HG02885 (cell line): ENCODE data around the gene SHISA5.
A peak's percentile ranks its signal among the peaks of the same experiment; 100 is the strongest.
"Not testable (repeated sequence)": the region's sequence is repeated elsewhere in the genome, so short reads cannot be mapped to it uniquely, and the experiment has no call there.

Experiments
- ATAC-seq: cut with Tn5 transposase; IDR thresholded peaks from one replicate; pipeline ENCODE4 v1.9.1; 2021; ENCODE audit warnings: mild to moderate bottlenecking; ENCODE audit not compliant: unreplicated experiment, poor library complexity

The SHISA5 gene

GRCh38 chr3:48504051-48504946 lies at the start of gene SHISA5:
Gene SHISA5 (minus strand): TSS chr3:48504174. CDS start chr3:48504094, 80 bp downstream.
- peak; percentile 46 for ATAC-seq

GRCh38 chr3:48553361-48553760 lies 49.4 kb upstream of the SHISA5 start:
- ATAC-seq = no peak

DNA sequence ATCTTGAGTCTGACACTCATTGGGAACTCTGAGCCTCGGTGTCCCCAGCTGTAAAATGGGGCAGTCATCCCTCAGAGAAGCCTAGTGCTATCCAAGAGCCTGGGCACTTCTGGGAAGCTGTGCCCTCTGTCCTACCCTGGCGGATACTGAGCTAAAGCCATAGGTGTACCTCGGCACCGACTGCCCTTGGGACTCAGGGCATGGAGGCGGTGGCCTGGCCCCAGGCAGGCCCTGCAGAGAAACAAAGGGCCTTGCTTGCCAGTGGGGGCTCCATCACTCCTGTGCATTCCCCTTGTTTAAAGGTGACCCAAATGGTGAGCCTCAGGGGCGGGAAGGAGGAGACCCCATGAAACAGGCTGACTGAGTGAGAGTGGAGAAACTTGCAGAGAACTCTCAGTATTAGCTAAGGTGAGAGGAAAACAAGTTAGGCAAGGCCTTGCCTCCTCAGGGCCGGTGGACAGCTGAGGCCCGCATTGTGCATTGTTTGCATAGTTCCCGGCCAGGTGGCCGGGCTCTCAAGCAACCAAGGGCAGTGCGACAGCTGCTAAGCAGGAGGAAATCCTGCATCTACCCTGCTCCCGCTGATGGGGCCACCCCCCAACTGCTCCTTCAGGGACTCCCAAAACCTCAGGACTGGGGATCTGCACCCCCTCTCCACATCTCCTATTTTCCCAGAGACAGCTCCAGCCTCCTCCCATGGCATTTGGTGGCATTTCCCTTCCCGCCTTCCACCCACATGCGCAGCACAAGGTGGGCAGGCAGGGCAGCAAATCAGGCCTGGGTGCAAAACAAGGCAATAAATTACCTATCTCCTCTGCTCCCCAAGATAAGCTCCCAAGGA lies 48.4 kb upstream of the SHISA5 start:
- ATAC-seq = no peak

GRCh38 chr3:48551651-48552050 lies 47.7 kb upstream of the SHISA5 start:
- ATAC-seq = not testable (repeated sequence)

- peak; percentile 65 for ATAC-seq
These were observed 45.0 kb upstream of the SHISA5 start for GRCh38 chr3:48548729-48549705.

GRCh38 chr3:48548126-48548525 lies 44.2 kb upstream of the SHISA5 start:
- ATAC-seq = no peak

DNA sequence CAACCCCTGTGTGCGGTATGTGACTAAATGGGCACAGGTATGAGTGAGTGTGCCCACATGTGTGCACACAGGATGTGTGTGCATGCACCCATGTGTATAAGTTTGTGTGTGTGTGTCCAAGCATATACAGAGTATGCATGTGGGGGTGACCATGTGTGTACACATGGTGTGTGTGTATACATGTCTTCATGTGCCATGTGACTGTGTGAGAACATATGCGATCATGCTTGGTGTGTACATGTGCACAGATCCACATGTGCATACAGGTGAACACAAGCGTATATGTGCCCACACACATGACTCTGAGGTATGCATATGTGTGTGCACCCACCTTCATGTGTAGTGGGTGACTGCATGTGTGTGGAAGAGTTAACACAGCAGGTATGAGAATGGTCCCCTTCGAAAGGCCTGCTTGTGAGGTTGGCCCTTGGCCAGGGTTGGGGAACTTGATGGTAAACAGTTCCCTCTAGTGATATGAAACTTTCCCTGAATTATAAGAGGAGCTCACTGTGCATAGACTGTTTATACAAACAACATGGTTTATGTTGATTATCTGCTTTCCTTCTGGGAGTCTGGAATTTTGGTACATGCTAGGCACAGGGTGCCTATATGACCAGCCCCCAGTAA lies 42.3 kb upstream of the SHISA5 start:
- no peak for ATAC-seq

GRCh38 chr3:48544141-48544540 lies 40.2 kb upstream of the SHISA5 start:
- ATAC-seq = no peak

- no peak for ATAC-seq
These were observed 39.4 kb upstream of the SHISA5 start for GRCh38 chr3:48543271-48543866.

DNA sequence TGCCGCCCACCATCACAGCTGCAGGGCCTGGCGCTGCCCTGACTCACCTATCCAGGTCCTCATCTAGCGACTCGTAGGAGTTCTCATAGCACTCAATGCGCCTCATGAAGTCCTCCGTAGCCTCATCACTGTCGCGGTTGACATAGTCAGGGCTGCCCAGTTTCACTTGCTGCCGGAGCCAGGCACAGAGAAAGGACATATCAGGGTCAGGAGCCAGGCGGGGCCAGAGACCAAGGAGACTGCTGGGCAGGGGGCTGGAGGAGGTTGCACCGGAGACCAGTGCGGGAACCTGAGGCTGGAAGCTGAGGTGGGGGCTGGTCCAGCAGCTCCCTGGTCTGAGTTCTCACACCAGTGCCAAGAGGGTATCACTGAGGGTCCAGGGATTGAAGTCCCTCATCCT lies 34.5 kb upstream of the SHISA5 start:
- ATAC-seq = no peak

GRCh38 chr3:48536785-48537184 lies 32.8 kb upstream of the SHISA5 start:
- ATAC-seq = no peak

DNA sequence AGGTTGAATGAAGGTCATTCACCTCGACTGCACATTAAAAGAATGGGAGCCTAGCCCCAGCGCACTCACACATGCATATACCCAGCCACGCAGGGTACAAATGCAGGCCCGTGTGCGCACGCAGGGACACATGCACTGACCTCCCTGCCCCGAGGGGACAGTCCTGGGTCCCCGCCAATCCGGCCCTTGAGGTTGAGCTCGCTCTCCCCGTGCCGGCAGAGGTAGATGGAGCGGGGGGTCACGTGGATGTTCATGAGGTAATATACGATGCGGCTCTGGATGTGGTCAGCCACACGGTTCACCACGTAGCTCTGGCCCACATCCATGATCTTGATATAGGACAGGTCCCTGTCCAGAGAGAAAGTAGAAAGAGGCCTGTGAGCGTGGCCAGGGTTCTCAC lies 32.1 kb upstream of the SHISA5 start:
- no peak for ATAC-seq

DNA sequence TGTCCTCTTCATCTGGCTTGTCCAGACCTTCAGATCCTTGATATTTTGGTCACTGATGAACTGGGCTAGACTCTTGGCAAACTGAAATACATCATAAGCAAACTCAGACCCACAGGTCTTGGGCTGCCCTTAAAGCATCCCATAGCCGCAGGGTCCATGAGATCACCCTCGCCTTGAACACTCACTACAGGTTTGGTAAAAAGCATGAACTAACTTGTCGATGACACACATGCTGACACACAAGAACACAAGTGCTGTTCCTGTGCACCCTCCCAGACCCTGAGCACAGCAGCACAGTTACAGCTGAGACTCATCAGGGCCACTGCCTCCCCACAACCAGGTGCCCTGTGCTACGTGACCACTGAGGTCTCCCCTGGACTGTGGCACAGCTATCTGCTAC lies 31.6 kb upstream of the SHISA5 start:
- no peak for ATAC-seq

DNA sequence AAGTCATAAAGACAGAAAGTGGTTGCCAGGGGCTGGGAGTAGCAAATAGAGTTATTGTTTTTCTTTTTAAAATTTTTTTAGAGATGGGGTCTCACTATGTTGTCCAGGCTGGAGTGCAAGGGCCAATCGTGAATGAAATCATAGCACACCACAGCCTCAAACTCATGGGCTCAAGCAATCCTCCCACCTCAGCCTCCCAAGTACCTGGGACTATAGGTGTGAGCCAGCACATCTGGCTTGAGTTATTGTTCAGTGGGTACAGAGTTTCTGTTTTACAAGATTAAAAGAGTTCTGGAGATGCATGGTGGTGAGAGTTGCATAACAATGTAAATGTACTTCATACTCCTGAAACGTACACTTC lies 29.0 kb upstream of the SHISA5 start:
- no peak for ATAC-seq

DNA sequence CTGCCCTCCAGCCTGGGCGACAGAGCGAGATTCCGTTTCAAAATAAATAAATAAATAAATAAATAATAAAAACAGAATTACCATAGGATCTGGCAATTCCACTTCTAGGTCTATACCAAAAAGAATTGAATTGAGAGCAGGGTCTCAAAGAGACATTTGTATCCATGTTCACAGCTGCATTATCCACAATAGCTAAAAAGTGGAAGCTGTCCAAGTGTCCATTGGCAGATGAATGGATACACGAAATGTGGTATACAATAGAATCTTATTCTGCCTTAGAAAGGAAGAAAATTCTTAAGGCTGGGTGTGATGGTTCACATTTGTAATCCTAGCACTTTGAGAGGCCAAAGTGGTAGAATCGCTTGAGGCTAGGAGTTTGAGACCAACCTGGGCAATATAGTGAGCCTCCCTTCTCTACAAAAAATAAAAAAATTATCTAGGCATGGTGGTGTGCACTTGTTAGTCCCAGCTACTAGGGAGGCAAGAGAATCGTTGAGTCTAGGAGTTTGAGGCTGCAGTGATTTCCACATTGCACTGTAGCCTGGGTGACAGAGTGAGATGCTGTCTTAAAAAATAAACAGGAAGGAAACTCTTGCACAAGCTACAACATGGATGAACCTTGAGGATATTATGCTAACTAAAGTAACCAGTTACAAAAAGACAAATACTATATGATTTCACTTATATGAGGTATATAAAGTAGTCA lies 28.4 kb upstream of the SHISA5 start:
- no peak for ATAC-seq

- ATAC-seq = not testable (repeated sequence)
These were observed 26.7 kb upstream of the SHISA5 start for GRCh38 chr3:48530701-48531100.

GRCh38 chr3:48528754-48529153 lies 24.8 kb upstream of the SHISA5 start:
- no peak for ATAC-seq

- no peak for ATAC-seq
These were observed 24.1 kb upstream of the SHISA5 start for GRCh38 chr3:48528048-48528447.

DNA sequence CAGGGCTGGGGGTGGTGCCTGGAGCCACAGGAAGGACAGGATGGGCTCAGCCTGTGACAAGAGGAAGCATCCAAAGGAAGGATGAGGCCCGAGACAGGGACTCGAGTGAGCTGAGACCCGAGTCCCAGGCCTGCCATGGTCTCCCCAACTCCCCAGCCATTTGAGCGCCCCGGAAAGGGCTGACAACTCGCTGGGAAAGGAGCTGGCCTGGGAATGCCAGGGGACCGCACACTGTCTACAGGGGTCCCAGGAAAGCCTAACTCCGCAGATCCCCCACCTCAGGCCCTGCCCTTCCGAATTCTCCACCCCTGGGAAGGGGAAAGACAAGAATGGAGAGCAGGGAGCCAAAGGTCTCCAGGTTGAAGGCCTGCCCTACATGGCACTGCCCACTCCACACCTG lies 21.0 kb upstream of the SHISA5 start:
- no peak for ATAC-seq
